Stimulated activated CD8-positive, alpha-beta memory T cell treated with anti-CD3 and anti-CD28 coated beads, Interleukin-15, amount 100 ng/mL, for 1 hour (primary cell): ENCODE measurements around the gene WDR27.
"Not testable (repeated sequence)": the region's sequence is repeated elsewhere in the genome, so short reads cannot be mapped to it uniquely, and the experiment has no call there.

Source experiments
- DNase-seq: peaks from one replicate; pipeline ENCODE4 v3.0.0-alpha.2; 2020; ENCODE audit warnings: low read depth

The WDR27 gene

DNA sequence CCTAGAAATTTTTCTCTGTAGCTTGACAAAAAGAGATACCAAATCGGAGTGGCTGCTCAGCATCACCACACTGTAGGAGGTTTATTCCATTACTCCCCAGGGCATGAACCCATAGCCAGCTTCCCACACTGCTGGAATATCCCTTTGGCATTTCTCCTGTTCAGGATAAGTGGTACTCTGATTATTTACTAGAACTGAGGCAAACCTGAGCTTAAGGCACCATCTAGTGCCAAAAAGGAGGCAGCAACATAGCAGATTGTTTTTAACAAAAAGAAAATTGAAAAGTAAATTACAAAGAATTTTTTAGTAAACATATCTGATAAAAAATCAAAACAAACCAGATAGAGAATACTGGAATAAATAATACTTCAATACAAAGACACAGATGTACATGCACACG, 181.7 kb downstream of the WDR27 start:
- no peak for DNase-seq

DNA sequence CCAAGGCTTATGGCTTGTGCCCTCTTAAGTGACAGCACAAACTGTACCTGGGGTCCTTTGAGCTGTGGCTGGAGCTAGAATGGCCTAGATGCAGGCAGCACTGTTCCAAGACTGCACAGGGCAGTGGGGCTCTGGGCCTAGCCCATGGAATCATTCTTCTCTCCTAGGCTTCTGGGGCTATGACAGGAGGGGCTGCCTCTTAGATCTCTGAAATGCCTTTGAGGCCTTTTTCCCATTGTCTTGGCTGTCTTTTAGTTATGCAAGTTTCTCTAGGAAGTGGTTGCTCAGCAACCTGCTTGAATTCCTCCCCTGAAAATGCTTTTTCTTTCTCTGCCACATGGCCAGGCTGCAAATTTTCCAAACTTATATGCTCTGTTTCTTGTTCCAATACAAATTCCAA, 183.4 kb downstream of the WDR27 start:
- DNase-seq: no peak

DNA sequence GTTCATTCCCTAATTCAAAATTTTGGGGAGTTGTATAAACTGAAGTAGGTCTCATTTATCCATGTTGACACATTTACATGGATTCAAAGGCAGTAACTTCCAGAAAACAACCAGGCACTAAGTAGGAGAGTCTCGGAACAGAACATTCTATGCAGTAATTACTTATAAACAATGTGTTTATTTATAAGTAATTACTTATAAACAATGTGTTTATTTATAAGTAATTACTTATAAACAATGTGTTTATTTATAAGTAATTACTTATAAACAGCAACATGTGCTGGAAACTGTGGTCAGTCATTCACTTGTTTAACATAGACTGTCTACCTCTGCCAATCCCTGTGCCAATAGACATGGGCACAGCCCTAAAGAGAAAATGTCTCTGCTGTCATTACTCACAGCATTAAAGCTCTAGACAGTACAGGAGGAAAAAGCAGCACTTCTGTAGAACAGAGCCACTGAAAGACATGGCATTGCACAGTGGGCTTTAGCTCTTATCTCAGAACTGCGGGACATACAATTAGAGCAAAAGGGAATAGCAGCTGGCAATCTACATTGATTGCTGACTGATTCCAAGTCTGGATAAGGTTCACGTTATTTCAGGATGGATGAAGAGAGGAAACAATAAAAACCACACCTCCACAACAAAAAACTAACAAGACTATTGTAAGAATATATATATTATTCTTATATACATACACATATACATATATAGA, 188.2 kb downstream of the WDR27 start:
- no peak for DNase-seq

DNA sequence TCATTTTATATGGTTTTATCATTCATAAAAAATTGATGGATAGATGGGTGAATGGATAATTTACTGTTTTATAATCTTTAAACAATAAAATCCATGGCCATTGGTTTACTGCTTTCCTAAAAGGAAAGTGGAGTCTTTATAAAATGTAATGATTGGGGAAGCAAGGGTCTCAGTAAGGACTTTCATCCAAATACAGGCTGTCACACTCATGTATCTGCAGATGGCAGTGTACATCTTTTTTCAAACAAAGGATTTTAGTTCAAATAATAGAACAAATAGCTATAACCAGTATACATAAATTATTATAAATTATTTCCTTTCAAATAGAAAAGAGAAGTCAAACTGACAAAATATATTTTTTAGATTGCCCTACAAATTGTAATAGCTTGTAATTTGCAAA, 190.0 kb downstream of the WDR27 start:
- not testable (repeated sequence) for DNase-seq

DNA sequence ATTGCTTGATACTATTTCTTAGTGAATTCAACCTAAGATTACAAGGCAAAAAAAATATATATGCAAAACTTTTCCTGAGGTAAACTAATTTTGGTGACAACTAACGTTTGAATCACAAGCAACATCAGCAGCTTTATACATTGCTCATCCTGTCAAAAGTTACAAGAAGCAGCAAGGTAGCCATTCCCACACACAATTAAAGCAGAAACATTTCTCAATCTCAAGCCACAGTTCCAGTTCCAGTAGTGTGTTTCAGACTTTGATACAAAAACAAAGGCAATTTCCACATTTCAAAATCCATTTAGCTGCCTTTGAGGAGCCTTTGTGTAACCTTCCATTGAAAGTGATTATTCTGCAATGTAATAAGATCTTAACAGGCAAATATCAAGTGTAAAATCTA, 191.0 kb downstream of the WDR27 start:
- no peak for DNase-seq

DNA sequence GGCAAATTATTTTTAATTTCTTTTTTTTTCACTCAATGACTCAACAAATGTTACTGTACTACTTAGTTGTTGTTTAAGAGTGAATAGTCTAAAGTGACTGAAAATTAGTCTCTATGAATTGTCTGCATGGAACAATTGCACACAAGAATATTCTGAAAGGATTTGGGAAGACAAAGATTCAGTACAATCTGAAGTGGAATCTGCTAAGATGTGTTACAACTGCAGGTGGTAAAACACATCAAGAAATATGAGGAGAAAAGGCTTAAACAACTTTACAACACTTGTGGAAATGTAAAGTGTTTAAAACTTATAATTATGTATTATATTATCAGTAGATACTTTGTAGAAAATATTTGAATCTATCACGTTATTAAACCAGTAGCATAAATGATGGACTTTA, 193.4 kb downstream of the WDR27 start:
- DNase-seq: no peak

DNA sequence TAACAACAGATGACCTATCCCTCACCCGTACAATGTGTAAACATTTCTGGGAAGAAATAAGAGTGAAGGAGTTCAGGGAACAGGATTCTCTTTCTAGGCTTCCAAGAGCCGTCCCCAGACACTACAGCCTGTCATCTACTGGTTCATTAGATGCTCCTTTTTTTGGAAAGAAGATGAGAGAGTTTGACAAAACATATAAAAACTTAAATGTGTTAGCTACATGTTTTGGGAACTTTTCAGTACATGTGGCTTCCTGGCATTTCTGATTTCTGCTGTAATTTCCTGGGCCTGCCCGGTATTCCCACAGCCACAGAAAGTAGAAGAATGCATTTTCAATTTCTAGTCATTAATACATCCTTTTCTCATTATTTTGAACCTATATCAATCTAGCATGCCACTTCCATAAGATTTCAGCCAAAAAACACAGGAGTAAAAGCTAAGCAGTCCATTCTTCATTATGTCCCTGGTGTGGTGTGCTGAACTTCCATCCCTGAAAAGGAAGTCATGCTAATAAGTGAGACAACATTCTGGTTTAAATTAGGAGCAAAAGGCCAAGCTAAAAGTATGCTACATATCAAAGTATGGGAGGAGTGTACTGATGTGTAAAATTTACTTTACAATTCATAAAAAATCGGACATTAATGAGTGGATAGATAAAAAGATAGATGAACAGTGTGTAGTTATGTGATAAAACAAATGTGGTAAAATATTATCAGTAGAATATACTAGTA, 198.2 kb downstream of the WDR27 start:
- no peak for DNase-seq

DNA sequence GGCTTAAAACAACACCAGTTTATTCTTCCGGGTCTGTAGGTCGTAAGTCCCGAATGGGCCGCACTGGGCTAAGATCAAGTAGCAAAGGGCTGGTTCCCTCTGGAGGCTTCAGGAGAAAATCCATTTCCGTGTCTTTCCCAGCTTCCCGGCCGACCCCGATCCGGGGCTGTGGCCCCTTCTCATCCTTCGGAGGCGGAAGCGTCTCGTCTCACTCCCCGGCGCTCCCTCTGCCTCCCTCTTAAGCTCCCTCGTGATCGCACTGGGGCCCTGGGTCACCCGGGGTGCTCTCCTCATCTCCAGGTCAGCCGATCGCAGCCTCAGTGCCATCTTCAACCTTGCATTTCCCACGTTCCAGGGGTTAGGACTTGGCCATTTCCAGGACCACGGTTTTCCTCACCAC, 199.4 kb downstream of the WDR27 start:
- DNase-seq: no peak

DNA sequence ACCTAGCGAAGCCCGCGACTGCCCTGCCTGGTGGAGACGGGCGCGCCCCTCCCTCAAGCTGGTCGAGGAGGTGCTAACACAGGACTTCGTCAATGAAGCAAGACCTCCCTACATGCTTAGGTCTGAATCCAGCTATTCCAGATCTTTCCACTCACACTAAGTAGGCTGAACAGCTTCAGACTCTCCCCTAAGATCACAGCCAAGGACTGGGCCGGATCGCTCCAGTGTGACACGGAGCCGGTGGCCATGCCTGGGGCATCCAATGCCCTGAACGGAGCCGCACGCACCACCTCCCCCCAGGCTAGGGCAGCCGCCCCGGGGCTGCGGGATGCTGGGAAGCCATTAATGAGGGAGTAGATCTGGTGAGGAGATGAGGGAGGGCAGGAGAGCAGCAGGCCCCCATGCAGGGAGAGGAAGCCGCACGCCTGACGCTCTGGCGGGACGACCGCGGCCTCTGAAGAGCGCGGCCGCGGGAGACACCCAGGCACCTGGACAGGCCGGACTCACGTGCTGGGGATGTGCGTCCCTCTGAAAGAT, 200.0 kb downstream of the WDR27 start:
- DNase-seq: no peak

DNA sequence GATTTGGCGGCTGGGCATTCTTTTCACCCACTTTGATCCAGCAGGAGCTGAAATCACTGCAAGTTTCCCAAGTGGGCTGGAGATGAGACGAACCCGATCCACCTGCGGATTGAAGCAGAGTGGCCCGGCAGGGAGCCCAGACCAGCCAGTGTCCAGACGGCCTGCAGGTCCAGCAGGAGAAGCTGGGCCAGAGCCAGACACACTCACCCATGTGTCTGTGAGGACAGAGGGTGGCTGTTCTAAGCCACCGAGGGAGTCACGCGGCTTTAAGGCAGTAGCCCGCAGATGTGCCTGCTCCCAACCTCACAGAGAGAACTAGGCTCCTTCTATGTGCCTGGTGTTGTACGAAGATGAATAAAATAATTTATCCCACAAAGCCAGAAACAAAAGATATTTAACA, 200.7 kb downstream of the WDR27 start:
- DNase-seq: no peak

DNA sequence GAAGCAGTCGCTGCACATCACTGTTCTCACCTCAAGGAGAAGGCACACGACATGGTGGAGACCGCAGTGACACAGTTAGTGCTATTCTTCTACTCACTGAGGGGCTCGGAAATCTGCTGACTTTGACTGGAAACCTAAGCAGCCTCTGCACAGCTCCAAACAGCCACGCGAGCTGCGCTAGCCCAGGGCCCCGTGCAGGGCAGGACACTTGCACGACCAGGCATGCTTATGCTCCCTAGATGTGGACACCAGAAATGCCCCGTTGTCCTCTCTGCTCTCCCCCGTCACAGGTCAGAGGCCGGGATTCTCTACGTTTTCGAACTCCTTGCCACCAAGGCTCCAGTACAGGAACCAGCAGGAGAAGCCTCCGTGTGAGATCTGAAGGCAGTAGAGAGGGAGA, 201.1 kb downstream of the WDR27 start:
- no peak for DNase-seq

DNA sequence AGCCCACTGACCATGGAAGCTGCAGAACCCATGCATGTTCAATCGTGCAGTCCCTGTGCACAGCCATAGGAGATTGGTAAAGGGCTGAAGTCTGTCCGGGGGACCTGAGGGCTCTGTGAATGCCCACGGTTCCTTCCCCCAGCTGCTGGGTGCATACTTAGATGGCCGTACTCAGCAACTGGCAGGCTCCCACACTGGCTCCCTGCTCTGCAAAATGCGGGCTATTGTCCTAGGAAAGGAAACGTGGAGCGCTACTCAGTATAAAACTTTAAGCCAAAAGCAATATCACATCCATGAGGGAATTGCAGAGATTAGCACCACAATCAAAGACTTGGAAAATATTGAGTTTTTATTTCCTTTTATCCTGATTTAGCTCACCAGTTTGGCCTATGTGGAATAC, 202.0 kb downstream of the WDR27 start:
- no peak for DNase-seq

DNA sequence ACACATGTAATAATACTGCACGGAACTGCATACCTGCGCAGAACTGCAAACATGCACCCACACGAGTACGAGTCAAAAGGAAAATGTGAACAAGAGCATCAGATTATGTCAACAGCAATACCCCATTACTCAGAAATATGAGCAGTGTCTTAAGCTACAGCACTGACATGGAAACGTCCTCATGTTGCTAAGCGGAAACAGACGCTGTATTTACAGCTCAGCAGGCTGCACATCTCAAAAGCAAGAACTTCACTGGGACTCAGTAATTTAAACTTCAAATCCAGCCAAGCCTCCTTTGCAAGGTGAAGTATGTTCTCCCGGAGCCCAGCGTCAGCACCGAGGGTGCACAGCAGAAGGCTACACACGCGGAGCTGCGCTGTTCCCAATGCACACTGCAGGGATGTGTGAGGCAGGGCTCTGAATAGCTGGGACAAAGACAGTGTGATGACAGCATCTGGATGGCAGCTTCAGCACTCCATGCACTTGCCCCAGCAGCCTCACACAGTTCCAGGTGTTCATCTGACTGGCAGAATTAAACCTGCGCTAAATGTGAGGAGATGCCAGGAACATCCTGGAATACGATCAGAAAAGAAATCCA, 202.8 kb downstream of the WDR27 start:
- no peak for DNase-seq

DNA sequence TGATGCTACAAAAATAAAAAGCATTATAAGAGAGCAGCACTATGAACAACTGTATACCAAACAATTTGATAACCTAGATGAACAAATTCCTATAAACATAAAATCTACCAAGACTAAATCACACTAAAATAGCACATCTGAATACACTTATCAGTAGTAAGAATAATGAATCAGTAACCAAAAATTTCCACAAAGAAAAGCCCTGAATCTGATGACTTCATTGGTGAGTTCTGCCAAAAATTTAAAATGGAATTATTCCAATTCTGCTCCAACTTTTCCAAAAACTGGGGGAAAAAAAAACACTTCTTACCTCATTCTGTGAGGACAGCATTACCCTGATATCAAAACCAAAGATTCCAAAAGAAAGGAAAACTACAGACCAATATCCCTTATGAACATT, 206.2 kb downstream of the WDR27 start:
- DNase-seq: no peak

DNA sequence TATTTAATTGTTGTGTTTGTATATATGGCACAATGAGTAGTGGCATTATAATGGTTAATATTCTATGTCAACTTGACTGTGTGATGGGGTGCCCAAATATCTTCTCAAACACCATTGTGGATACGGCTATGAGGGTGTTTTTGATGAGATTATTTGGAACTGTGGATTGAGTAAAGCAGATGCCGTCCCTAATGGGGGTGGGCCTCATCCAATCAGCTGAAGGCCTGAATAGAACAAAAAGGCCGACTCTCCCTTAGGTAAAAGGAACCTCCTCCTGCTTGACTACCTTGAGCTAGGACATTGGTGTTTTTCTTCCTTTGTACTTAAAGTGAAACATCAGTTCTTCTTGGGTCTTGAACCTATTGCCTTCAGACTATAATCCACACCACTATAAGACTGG, 207.8 kb downstream of the WDR27 start:
- DNase-seq: no peak

DNA sequence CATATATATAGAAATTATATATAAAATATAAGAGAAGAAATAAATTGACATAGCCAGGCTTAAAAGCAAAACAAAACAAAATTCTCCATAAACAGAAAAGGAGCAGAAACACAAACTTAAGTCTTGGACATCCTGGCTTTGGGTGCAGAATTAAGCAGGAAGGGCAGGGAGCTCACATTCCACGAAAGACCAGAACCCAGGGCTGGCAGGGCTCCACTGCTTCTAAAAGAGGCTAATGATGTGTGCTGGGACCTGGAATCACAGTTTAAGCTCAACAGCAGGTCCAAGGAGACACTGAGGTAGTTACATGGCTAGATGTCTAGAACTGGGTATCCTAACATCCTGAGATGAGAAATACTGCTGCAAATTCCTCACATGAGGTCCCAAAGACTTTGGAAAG, 210.3 kb downstream of the WDR27 start:
- DNase-seq: no peak

DNA sequence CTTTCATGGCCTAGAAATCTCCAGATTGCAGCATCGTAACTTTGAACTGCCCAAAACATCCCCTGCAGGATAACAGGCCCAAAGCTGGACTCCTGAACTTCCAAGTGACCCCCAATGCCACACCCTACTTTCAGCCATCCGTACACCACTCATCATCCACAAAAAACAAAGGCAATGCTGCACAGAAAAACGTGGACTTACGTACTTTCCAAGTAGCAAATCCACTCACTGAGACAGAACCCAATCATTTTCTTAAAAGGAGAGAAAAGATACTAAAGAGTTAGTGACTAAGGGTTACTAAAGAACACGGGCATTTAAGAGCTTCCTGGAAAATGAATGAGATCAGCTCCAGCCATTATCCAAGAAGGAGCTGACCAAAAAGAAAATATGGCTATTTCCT, 211.0 kb downstream of the WDR27 start:
- DNase-seq: no peak

DNA sequence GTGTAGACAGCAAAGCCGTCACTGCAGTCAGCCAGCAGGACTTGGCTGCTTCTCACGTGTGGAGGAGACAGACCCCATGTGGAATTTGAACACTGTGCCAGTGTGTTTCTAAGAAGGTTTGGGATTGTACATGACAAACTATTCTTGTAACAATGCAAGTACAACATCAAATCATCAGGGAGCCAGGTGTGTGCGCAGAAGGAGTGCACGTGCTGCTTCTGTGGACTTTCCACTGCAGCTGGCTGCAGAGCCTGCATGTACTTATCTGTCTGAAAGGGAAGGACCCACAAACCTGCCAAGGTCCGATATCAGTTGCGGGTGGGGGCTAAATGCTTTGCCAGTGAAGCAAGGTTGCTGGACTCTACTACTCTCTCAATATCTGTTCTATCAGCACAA, 211.6 kb downstream of the WDR27 start:
- DNase-seq: no peak

DNA sequence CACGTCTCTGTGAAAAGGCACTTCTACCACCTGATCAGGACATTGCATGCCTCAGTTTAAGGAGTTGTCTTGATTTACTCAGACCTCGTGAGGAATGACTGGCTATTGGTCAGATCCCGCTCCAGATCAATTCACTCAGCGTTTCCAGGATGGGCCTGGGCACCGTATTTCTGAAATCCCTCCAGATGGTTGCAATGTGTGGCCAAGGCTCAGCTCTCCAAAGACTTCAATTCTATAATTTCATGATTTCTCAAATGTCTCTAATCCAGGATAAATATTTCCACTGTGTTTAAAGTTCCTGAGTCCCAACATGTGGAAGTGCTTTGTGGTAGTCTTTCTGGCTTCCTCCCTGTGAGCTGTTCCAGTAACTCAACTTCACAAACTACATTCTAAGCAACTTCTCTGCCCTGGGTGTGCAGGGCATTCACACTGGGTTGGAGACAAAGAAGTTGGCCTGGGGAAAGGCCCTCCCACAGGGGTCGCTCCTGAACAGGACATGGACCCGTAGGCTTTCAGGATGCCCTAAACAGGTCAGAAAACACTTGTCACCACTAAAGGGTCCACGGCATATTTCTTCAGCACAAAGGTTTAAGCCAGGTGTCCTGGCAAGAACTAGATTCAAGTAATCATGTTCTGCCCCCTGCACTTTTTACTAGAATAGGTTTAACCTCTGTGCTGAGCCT, 212.1 kb downstream of the WDR27 start:
- no peak for DNase-seq

DNA sequence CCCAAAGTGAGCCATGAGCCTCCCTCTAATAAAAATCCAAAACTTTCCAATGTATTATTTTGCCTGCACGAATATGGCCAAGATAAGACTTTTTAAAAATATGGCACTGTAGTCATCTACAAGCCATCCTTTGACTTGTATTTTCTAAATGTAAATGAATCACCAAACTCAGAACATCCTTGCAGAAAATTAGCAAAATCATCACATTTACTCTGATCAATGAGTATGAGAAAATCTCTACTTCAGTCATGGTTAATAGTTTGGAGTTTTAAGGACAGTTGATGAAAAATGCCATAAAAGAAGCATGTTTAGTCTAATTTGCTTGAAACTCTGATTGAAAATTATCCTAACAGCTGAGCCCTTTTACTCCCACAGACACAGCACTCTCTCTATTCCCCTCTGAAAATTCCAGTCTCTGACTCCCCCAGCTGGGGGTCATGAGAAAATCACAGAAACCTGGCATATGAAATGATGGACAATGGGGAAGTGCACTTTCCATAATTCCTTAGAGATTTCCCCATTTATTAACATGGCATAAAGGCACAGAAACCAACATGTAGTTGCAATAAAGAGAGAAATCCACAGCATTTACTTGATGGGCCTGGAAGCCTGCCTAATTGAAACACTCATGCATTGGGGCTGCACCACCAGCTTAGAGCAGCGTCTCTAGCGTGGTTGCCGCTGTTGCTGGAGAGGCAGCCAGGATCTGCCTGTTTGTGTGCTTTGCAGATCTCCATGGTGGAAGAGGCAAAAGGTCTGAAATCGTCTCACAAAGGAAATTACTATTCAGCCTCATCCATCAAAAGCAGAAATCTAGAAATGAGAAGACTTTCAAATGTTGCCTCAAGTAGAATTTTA, 214.0 kb downstream of the WDR27 start:
- no peak for DNase-seq

DNA sequence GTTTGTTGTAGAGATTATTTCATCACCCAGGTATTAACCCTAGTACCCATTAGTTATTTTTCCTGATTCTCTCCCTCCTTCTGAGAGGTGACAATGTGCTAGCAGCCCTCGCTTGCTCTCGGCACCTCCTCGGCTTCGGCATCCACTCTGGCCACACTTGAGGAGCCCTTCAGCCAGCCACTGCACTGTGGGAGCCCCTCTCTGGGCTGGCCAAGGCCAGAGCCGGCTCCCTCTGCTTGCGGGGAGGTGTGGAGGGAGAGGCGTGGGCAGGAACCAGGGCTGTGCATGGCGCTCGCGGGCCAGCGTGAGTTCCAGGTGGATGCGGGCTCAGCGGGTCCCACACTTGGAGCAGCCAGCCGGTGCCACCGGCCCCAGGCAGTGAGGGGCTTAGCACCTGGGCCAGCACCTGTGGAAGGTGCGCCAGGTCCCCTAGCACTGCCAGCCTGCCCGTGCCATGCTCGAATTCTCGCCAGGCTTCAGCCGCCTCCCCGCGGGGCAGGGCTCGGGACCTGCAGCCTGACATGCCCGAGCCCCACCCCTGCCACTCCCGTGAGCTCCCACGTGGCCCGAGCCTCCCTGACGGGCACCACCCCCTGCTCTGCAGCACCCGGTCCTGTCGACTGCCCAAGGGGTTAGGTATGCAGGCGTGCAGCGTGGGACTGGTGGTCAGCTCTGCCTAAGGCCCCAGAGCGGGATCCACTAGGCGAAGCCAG, 221.9 kb downstream of the WDR27 start:
- no peak for DNase-seq
